HepG2 (cell line): ENCODE data around the gene ACYP2.

Experiments used
- CBFB ChIP-seq: sonication (generic); formaldehyde crosslinking; IDR thresholded peaks from 2 replicates; pipeline ENCODE4 v1.4.0; 2020; ENCODE audit warnings: missing genetic modification reagents
- CCAR2 ChIP-seq: fragments of 200-400 bp; formaldehyde crosslinking; optimal IDR thresholded peaks from 2 replicates; pipeline ENCODE3; 2018; ENCODE audit warnings: low read depth, mild to moderate bottlenecking, low read length, moderate library complexity
- CTCF ChIP-seq: sonication (generic); formaldehyde crosslinking; IDR thresholded peaks from 2 replicates; pipeline ENCODE4 v1.5.0; 2020; ENCODE audit warnings: mild to moderate bottlenecking, missing genetic modification reagents, moderate library complexity
- JUND ChIP-seq: sonication (generic); formaldehyde crosslinking; IDR thresholded peaks from 2 replicates; pipeline ENCODE4 v1.8.0; 2022; ENCODE audit warnings: mild to moderate bottlenecking, missing genetic modification reagents
- NFRKB ChIP-seq: fragments of 450-650 bp; IDR thresholded peaks from 2 replicates; pipeline ENCODE4 v1.6.1; 2017
- POLR2A ChIP-seq, 2 experiments: IDR thresholded peaks; 2 replicates each; pipeline ENCODE4 v1.6.1; 2011; ENCODE audit warnings: low read depth in 2 of 2, low read length in 2 of 2, mild to moderate bottlenecking in 1 of 2, moderate library complexity in 1 of 2; ENCODE audit not compliant: insufficient read depth in 1 of 2
- POLR2AphosphoS5 ChIP-seq: IDR thresholded peaks from 2 replicates; pipeline ENCODE4 v1.6.1; 2012; ENCODE audit warnings: low read depth, low read length
- RFX1 ChIP-seq: fragments of 450-650 bp; IDR thresholded peaks from 2 replicates; pipeline ENCODE4 v1.6.1; 2017
- STAG1 ChIP-seq: sonication (generic); formaldehyde crosslinking; IDR thresholded peaks from 2 replicates; pipeline ENCODE4 v1.4.0; 2020; ENCODE audit warnings: missing genetic modification reagents
- TBP ChIP-seq: sonication (generic); formaldehyde crosslinking; IDR thresholded peaks from 2 replicates; pipeline ENCODE4 v1.5.0; 2020; ENCODE audit warnings: missing genetic modification reagents
- TCF12 ChIP-seq, 2 experiments: fragments of 450-650 bp in 1 of 2; sonication (generic) in 1 of 2; formaldehyde crosslinking in 1 of 2; IDR thresholded peaks; 2 replicates each; pipeline versions ENCODE4 v1.6.1 to v1.8.0; 2017 to 2022; ENCODE audit warnings: antibody characterized with exemption in 1 of 2, mild to moderate bottlenecking in 1 of 2, missing genetic modification reagents in 1 of 2, moderate library complexity in 1 of 2
- TFE3 ChIP-seq: IDR thresholded peaks from 2 replicates; pipeline ENCODE4 v1.6.1; 2016
- ZBTB33 ChIP-seq: sonication (generic); formaldehyde crosslinking; IDR thresholded peaks from 2 replicates; pipeline ENCODE4 v1.4.0; 2020; ENCODE audit warnings: missing genetic modification reagents
- ZNF407 ChIP-seq: sonication (generic); formaldehyde crosslinking; IDR thresholded peaks from one replicate; pipeline ENCODE4 v1.5.1; 2020; ENCODE audit warnings: mild to moderate bottlenecking, missing genetic modification reagents; ENCODE audit errors: not compliant biosample characterization

- TF ChIP-seq RFX1 (no peak), CTCF (CRISPR knock-in tag) (no peak), STAG1 (no peak), TBP (CRISPR knock-in tag) (no peak), POLR2AphosphoS5 (no peak), POLR2A (IDR thresholded peaks at IDR 0.05; ENCODE audit: insufficient read depth in 1 of 2, low read depth in 2 of 2, low read length in 2 of 2) (no peak), CCAR2 (no peak), CBFB (CRISPR knock-in tag) (no peak), NFRKB (no peak), ZNF407 (CRISPR knock-in tag) (no peak), TCF12 (IDR thresholded peaks at IDR 0.05) (no peak), TCF12 (CRISPR knock-in tag; IDR thresholded peaks at IDR 0.05) (no peak), JUND (CRISPR knock-in tag) (no peak), TFE3 (CRISPR knock-in tag) (no peak), ZBTB33 (no peak)
Measured at GRCh38 chr2:54209379-54209778, 94.0 kb downstream of the ACYP2 start.
